Neutrophil (primary cell): ENCODE data around the gene DDX19B.

Source experiments
- H3K27ac ChIP-seq: fragments of 200-600 bp; sonication (generic); 2 replicates; pipeline ENCODE4 v1.5.1; 2016; ENCODE audit warnings: mild to moderate bottlenecking, moderate library complexity
- H3K27me3 ChIP-seq: fragments of 200-600 bp; sonication (generic); 2 replicates; pipeline ENCODE4 v1.6.0; 2016; ENCODE audit warnings: mild to moderate bottlenecking
- H3K36me3 ChIP-seq: fragments of 200-600 bp; sonication (generic); 2 replicates; pipeline ENCODE4 v1.5.1; 2017
- H3K4me1 ChIP-seq, 2 experiments: fragments of 200-600 bp in 1 of 2; sonication (generic) in 1 of 2; 1 replicate in 1 of 2; 2 replicates in 1 of 2; pipeline versions ENCODE4 v1.5.1 to v1.6.1; 2013 to 2016; ENCODE audit warnings: low read depth in 1 of 2, low read length in 1 of 2, mild to moderate bottlenecking in 1 of 2, moderate library complexity in 1 of 2; ENCODE audit not compliant: control insufficient read depth in 1 of 2, insufficient read depth in 1 of 2
- H3K4me3 ChIP-seq, 2 experiments: fragments of 200-600 bp in 1 of 2; sonication (generic) in 1 of 2; 1 replicate in 1 of 2; 2 replicates in 1 of 2; pipeline ENCODE4 v1.5.1; 2013 to 2016; ENCODE audit warnings: low read depth in 1 of 2, low read length in 1 of 2, mild to moderate bottlenecking in 1 of 2, moderate library complexity in 1 of 2
- H3K9me3 ChIP-seq: fragments of 200-600 bp; sonication (generic); 2 replicates; pipeline ENCODE4 v1.5.1; 2016
- TF ChIP-seq, protein P1 (sequence below): fragments of 200-600 bp; sonication (generic); IDR thresholded peaks from 2 replicates; pipeline ENCODE4 v1.5.1; 2016; ENCODE audit warnings: antibody characterized with exemption

Gene DDX19B

GRCh38 chr16:70294385-70295025 lies 4.5 kb upstream of the DDX19B start:
- no peaks in the 10 kb centered on the region for H3K27me3 ChIP-seq
- TF ChIP-seq, protein P1, sequence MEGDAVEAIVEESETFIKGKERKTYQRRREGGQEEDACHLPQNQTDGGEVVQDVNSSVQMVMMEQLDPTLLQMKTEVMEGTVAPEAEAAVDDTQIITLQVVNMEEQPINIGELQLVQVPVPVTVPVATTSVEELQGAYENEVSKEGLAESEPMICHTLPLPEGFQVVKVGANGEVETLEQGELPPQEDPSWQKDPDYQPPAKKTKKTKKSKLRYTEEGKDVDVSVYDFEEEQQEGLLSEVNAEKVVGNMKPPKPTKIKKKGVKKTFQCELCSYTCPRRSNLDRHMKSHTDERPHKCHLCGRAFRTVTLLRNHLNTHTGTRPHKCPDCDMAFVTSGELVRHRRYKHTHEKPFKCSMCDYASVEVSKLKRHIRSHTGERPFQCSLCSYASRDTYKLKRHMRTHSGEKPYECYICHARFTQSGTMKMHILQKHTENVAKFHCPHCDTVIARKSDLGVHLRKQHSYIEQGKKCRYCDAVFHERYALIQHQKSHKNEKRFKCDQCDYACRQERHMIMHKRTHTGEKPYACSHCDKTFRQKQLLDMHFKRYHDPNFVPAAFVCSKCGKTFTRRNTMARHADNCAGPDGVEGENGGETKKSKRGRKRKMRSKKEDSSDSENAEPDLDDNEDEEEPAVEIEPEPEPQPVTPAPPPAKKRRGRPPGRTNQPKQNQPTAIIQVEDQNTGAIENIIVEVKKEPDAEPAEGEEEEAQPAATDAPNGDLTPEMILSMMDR = no peak
- no peak overlapping the region for H3K27ac ChIP-seq
- H3K4me1 ChIP-seq = peaks cover 6 to 11% of the 10 kb centered on the region in 2 experiments
- H3K4me3 ChIP-seq = no peak overlapping the region
- no peaks in the 10 kb centered on the region for H3K9me3 ChIP-seq
- H3K36me3 ChIP-seq = no peaks in the 10 kb centered on the region

DNA sequence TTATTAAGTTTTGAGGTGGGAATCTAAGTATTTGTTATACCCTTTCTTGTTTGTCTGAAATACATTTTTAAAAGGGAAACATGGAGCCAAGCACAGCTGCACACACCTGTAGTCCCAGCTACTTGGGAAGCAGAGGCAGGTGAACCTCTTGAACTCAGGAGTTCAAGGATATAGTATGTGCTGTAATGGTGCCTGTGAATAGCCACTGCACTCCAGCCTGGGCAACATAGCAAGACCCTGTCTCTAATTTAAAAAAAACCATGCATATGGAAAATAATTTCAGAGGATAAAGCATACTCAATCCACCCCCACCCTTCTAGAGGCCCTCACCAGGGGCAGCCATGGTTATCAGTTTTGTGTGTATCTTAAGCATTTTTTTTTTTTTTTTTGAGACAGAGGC lies 3.4 kb upstream of the DDX19B start:
- TF ChIP-seq, protein P1 = no peak
- Histone ChIP-seq H3K9me3 (no peaks in the 10 kb centered on the region), H3K27ac (no peak overlapping the region), H3K36me3 (no peaks in the 10 kb centered on the region), H3K4me1 (peaks cover 14 to 16% of the 10 kb centered on the region in 2 experiments), H3K4me3 (no peak overlapping the region), H3K27me3 (no peaks in the 10 kb centered on the region)

- Histone ChIP-seq H3K4me3 (no peak overlapping the region), H3K9me3 (no peaks in the 10 kb centered on the region), H3K4me1 (peaks cover 14 to 16% of the 10 kb centered on the region in 2 experiments), H3K27ac (no peak overlapping the region), H3K36me3 (no peaks in the 10 kb centered on the region), H3K27me3 (no peaks in the 10 kb centered on the region)
- TF ChIP-seq, protein P1 = no peak
These were observed 2.1 kb downstream of the DDX19B start for GRCh38 chr16:70301121-70301520.

DNA sequence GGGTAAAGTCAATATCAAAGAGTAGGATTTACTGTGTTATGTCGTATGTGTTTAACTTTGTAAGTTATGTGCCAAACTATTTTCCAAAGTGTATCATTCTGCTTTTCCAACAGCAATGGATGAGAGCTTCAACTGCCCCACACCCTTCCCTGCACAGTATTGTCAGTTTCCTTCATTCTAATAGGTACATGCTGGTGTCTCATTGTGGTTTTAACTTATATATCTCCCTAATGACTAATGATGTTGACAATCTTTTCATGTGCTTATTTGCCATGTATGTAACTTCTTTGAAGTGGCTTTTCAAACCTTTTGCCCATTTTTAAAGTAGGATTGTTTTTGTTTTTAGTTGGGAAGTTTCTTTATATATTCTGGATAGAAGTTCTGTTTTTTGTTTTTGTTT lies 3.8 kb downstream of the DDX19B start:
- TF ChIP-seq, protein P1 = no peak
- H3K36me3 ChIP-seq = no peaks in the 10 kb centered on the region
- H3K27me3 ChIP-seq = no peaks in the 10 kb centered on the region
- peaks cover 14 to 16% of the 10 kb centered on the region in 2 experiments for H3K4me1 ChIP-seq
- no peak overlapping the region for H3K4me3 ChIP-seq
- no peak overlapping the region for H3K27ac ChIP-seq
- no peaks in the 10 kb centered on the region for H3K9me3 ChIP-seq

- Histone ChIP-seq H3K27ac (no peak overlapping the region), H3K4me3 (no peak overlapping the region), H3K4me1 (peaks cover 3 to 4% of the 10 kb centered on the region in 2 experiments)
These were observed 6.0 kb downstream of the DDX19B start for GRCh38 chr16:70304892-70305448.

More at GRCh38 chr16:70304892-70305448, 6.0 kb downstream of the DDX19B start:
- Histone ChIP-seq H3K27me3 (no peaks in the 10 kb centered on the region), H3K9me3 (no peaks in the 10 kb centered on the region), H3K36me3 (no peaks in the 10 kb centered on the region)
- TF ChIP-seq, protein P1 = no peak
